Endothelial cell of umbilical vein (primary cell): ENCODE results near the gene AFF1. TPM values are rescaled to one million over a fixed set of nuclear protein-coding genes. Genes with fewer than 3 reads are reported as not detected.

Experiments used
- BruUV-seq: library from RNA; stranded (reverse); fragments of 400-500 nt; replicated peaks from 2 replicates; lab custom pipeline; 2021; lab: Mats Ljungman, UMichigan
- CTCF ChIA-PET: fragments of 300-600, 350-600 bp; sonication (Branson Sonifier 250); formaldehyde crosslinking; loops from one replicate; lab custom pipeline; 2021; ENCODE audit warnings: antibody characterized with exemption, inconsistent platforms; lab: Charles Lee
- POLR2A ChIA-PET: fragments of 300-600, 350-600 bp; sonication (Branson Sonifier 250); formaldehyde crosslinking; loops from one replicate; lab custom pipeline; 2021; ENCODE audit warnings: antibody characterized with exemption, inconsistent platforms; lab: Charles Lee
- DNase-seq: peaks from one replicate; pipeline ENCODE4 v3.0.0-alpha.2; 2011; ENCODE audit warnings: low read depth, low spot score
- FAIRE-seq: peaks from 2 replicates; lab custom pipeline; 2011; peaks lifted over from hg19 to GRCh38; lab: Jason Lieb, UNC
- H2AFZ ChIP-seq: 2 replicates; pipeline ENCODE4 v1.6.0; 2012; ENCODE audit warnings: low read depth, low read length, control low read depth, inconsistent platforms
- H3K27ac ChIP-seq: 2 replicates; pipeline ENCODE4 v1.5.1; 2011; ENCODE audit warnings: low read depth, mild to moderate bottlenecking, control low read depth, low read length, moderate library complexity; ENCODE audit not compliant: insufficient read depth
- H3K27me3 ChIP-seq, 2 experiments: 2 replicates each; pipeline versions ENCODE4 v1.6.0 to v1.6.1; 2011; ENCODE audit warnings: low read length in 2 of 2, mixed read lengths in 1 of 2; ENCODE audit not compliant: control insufficient read depth in 2 of 2, insufficient read depth in 2 of 2
- H3K36me3 ChIP-seq, 2 experiments: 2 replicates in 1 of 2; 3 replicates in 1 of 2; pipeline ENCODE4 v1.5.1; 2011; ENCODE audit warnings: low read length in 2 of 2, mild to moderate bottlenecking in 1 of 2, moderate library complexity in 1 of 2; ENCODE audit not compliant: control insufficient read depth in 2 of 2, insufficient read depth in 2 of 2; ENCODE audit errors: extremely low read depth in 1 of 2
- H3K4me1 ChIP-seq: 3 replicates; pipeline ENCODE4 v1.5.1; 2011; ENCODE audit warnings: mild to moderate bottlenecking, low read length; ENCODE audit not compliant: control insufficient read depth, insufficient read depth; ENCODE audit errors: extremely low read depth
- H3K4me2 ChIP-seq: 2 replicates; pipeline ENCODE4 v1.6.1; 2011; ENCODE audit warnings: low read length, control low read depth, mixed read lengths; ENCODE audit not compliant: insufficient read depth
- H3K4me3 ChIP-seq, 3 experiments: fragments of 200-600 bp in 1 of 3; sonication (generic), shearing (Covaris generic) in 1 of 3; replicated peaks in 1 of 3; 2 replicates each; pipeline ENCODE4 v1.5.1; 2011 to 2016; ENCODE audit warnings: control low read depth in 3 of 3, low read length in 3 of 3, mild to moderate bottlenecking in 2 of 3, inconsistent platforms in 1 of 3, low read depth in 1 of 3, moderate library complexity in 1 of 3; ENCODE audit not compliant: insufficient read depth in 1 of 3
- H3K79me2 ChIP-seq: 2 replicates; pipeline ENCODE4 v1.6.0; 2012; ENCODE audit warnings: low read length, inconsistent platforms; ENCODE audit not compliant: control insufficient read depth, insufficient read depth
- H3K9ac ChIP-seq: replicated peaks from 2 replicates; pipeline ENCODE3; 2011; ENCODE audit warnings: low read length, control low read depth; ENCODE audit not compliant: insufficient read depth; ENCODE audit errors: extremely low read depth
- H3K9me1 ChIP-seq: replicated peaks from 3 replicates; pipeline ENCODE4 v1.6.0; 2011; ENCODE audit warnings: mild to moderate bottlenecking, low read length; ENCODE audit not compliant: control insufficient read depth, insufficient read depth; ENCODE audit errors: extremely low read depth
- H3K9me3 ChIP-seq: replicated peaks from 2 replicates; pipeline ENCODE4 v1.5.1; 2012; ENCODE audit warnings: low read length, inconsistent platforms; ENCODE audit not compliant: control insufficient read depth, insufficient read depth
- H4K20me1 ChIP-seq: replicated peaks from 2 replicates; pipeline ENCODE3; 2011; ENCODE audit warnings: mild to moderate bottlenecking, low read length; ENCODE audit not compliant: control insufficient read depth, insufficient read depth; ENCODE audit errors: extremely low read depth
- CTCF ChIP-seq, 2 donors: IDR thresholded peaks; 1 replicate in 1 of 2; 2 replicates in 1 of 2; pipeline ENCODE4 v1.5.1; 2011; ENCODE audit warnings: low read length in 2 of 2, mild to moderate bottlenecking in 2 of 2, moderate library complexity in 2 of 2, control low read depth in 1 of 2, inconsistent platforms in 1 of 2, low read depth in 1 of 2; ENCODE audit not compliant: insufficient read depth in 1 of 2; ENCODE audit errors: extremely low read depth in 1 of 2
- EZH2 ChIP-seq: IDR thresholded peaks from 2 replicates; pipeline ENCODE4 v1.6.1; 2012; ENCODE audit warnings: borderline replicate concordance, low read depth, mild to moderate bottlenecking, moderate library complexity, low read length, inconsistent platforms; ENCODE audit not compliant: severe bottlenecking
- FOS ChIP-seq: IDR thresholded peaks from 2 replicates; pipeline ENCODE4 v1.6.1; 2011; ENCODE audit warnings: mild to moderate bottlenecking, low read length, moderate library complexity, borderline replicate concordance; ENCODE audit not compliant: insufficient read depth
- GATA2 ChIP-seq: IDR thresholded peaks from 2 replicates; pipeline ENCODE4 v1.7.0; 2011; ENCODE audit warnings: low read depth, mild to moderate bottlenecking, moderate library complexity, mixed read lengths, low read length; ENCODE audit not compliant: insufficient read length, insufficient read depth
- JUN ChIP-seq: IDR thresholded peaks from 2 replicates; pipeline ENCODE4 v1.6.1; 2011; ENCODE audit warnings: borderline replicate concordance, low read depth; ENCODE audit not compliant: insufficient read length, insufficient read depth
- MAX ChIP-seq: IDR thresholded peaks from 2 replicates; pipeline ENCODE4 v1.6.1; 2011; ENCODE audit not compliant: insufficient read depth, insufficient read length
- MYC ChIP-seq: IDR thresholded peaks from one replicate; pipeline ENCODE4 v1.6.1; 2011; ENCODE audit warnings: mild to moderate bottlenecking, low read depth, low read length
- POLR2A ChIP-seq: IDR thresholded peaks from 2 replicates; pipeline ENCODE4 v1.6.1; 2012; ENCODE audit warnings: low read depth, mild to moderate bottlenecking, control low read depth, low read length
- POLR2AphosphoS5 ChIP-seq: IDR thresholded peaks from 2 replicates; pipeline ENCODE4 v1.6.1; 2012; ENCODE audit warnings: low read depth, mild to moderate bottlenecking, control low read depth, low read length, moderate library complexity; ENCODE audit not compliant: insufficient read depth
- dilution Hi-C: fragments of 300-500 bp; cut with MboI; formaldehyde crosslinking; loops from one replicate; pipeline ENCODE4 v1.15.0; 2019; ENCODE audit warnings: low sequenced_read_pairs; ENCODE audit not compliant: extremely low pct_ligation_motif_present
- intact Hi-C: fragments of 100-400 bp; cut with micrococcal nuclease; formaldehyde crosslinking; loops from one replicate; pipeline ENCODE4 v1.10.0; 2022
- polyA plus RNA-seq, 4 experiments: library from polyadenylated mRNA; depleted of rRNA in 3 of 4; stranded (reverse) in 3 of 4; unstranded in 1 of 4; fragments of >200 nt; gene quantifications; 2 replicates each; pipeline versions ENCODE4 v1.2.1 to v1.2.3, GENCODE V29; 2011 to 2012; ENCODE audit warnings: missing spikeins in 1 of 4
- total RNA-seq: library from RNA; stranded (reverse); gene quantifications from 2 replicates; pipeline ENCODE4 v1.2.3, GENCODE V29; 2021

The AFF1 gene
- total and polyA plus RNA-seq, 2 donors (not counting 3 experiments of a cell fraction or from before 2014, with no cell fraction given) = 26.2 to 106 TPM

GRCh38 chr4:87097075-87097474 is 162.3 kb downstream of the AFF1 start:
- Histone ChIP-seq H3K4me2 (no peak overlapping the region), H3K9me3 (no peaks in the 10 kb centered on the region), H3K4me1 (peaks cover 17% of the 10 kb centered on the region), H2AFZ (no peak overlapping the region), H4K20me1 (no peaks in the 10 kb centered on the region), H3K9me1 (no peaks in the 10 kb centered on the region), H3K9ac (no peak overlapping the region), H3K4me3 (no peak overlapping the region), H3K36me3 (peaks cover 3 to 4% of the 10 kb centered on the region in 2 experiments), H3K27me3 (no peaks in the 10 kb centered on the region), H3K27ac (no peak overlapping the region), H3K79me2 (no peaks in the 10 kb centered on the region)
- TF ChIP-seq MYC (no peak), GATA2 (no peak), POLR2A (no peak), EZH2 (no peak), POLR2AphosphoS5 (no peak), FOS (no peak), CTCF (IDR thresholded peaks at IDR 0.05; ENCODE audit: extremely low read depth in 1 of 2, insufficient read depth in 1 of 2, low read depth in 1 of 2, low read length in 2 of 2) (no peak), MAX (no peak), JUN (no peak)
- FAIRE-seq (no peak), DNase-seq (no peak)
- ChIA-PET POLR2A (no interaction called here), CTCF (interaction anchor here (1.3 to 3.8 kb wide), 4 partner anchors 53 to 177 kb away, joined by 3 to 29 read pairs (median 4); no protein-coding TSS in a partner anchor)
- no TSS peak for BruUV-seq
- intact Hi-C loops = no loop called here
- dilution Hi-C loops = no loop called here
